OCI-LY7 (cell line): ENCODE data around the gene GRID1. TPM values are rescaled to one million over a fixed set of nuclear protein-coding genes. Genes with fewer than 3 reads are reported as not detected.

Experiments used
- BruUV-seq: library from RNA; stranded (reverse); fragments of 400-500 nt; replicated peaks from 2 replicates; lab custom pipeline; 2021; lab: Mats Ljungman, UMichigan
- CTCF ChIA-PET: fragments of 300-600 bp; sonication (Branson Sonifier 250); formaldehyde crosslinking; loops from one replicate; lab custom pipeline; 2022; ENCODE audit warnings: antibody characterized with exemption; ENCODE audit not compliant: unreplicated experiment; lab: Charles Lee
- POLR2A ChIA-PET: fragments of 300-600 bp; sonication (Branson Sonifier 250); formaldehyde crosslinking; loops from one replicate; lab custom pipeline; 2022; ENCODE audit warnings: antibody characterized with exemption; lab: Charles Lee
- DNase-seq: peaks from one replicate; pipeline ENCODE4 v3.0.0-alpha.2; 2015; ENCODE audit warnings: low spot score
- H2AFZ ChIP-seq: fragments of 200-600 bp; sonication (generic), shearing (Covaris generic); 2 replicates; pipeline ENCODE4 v1.6.1; 2014; ENCODE audit warnings: mild to moderate bottlenecking, antibody characterized with exemption, low read length, moderate library complexity
- H3K27ac ChIP-seq: fragments of 200-600 bp; sonication (generic); 2 replicates; pipeline ENCODE4 v1.5.1; 2014; ENCODE audit warnings: mixed run types, low read depth, mild to moderate bottlenecking, moderate library complexity, low read length, inconsistent platforms; ENCODE audit not compliant: poor library complexity, severe bottlenecking
- H3K36me3 ChIP-seq: fragments of 200-600 bp; sonication (generic); 2 replicates; pipeline ENCODE4 v1.6.1; 2014; ENCODE audit warnings: mild to moderate bottlenecking, antibody characterized with exemption, low read length, moderate library complexity, mixed read lengths; ENCODE audit not compliant: insufficient read depth
- H3K4me1 ChIP-seq: fragments of 200-600 bp; sonication (generic); 2 replicates; pipeline ENCODE4 v1.5.1; 2014; ENCODE audit warnings: mild to moderate bottlenecking, low read length; ENCODE audit not compliant: insufficient read depth, poor library complexity, severe bottlenecking
- H3K4me2 ChIP-seq: fragments of 200-600 bp; sonication (generic); 2 replicates; pipeline ENCODE4 v1.6.1; 2014; ENCODE audit warnings: mild to moderate bottlenecking, low read length
- H3K4me3 ChIP-seq: fragments of 200-600 bp; sonication (generic); 2 replicates; pipeline ENCODE4 v1.5.1; 2014; ENCODE audit warnings: mild to moderate bottlenecking, low read depth, low read length; ENCODE audit not compliant: poor library complexity, severe bottlenecking
- H3K79me2 ChIP-seq: fragments of 200-600 bp; sonication (generic); 2 replicates; pipeline ENCODE4 v1.6.1; 2016; ENCODE audit warnings: low read depth, mild to moderate bottlenecking, low read length, moderate library complexity, mixed read lengths; ENCODE audit not compliant: insufficient read depth
- H3K9me2 ChIP-seq: fragments of 200-600 bp; sonication (generic); 2 replicates; pipeline ENCODE4 v1.6.1; 2016; ENCODE audit warnings: mild to moderate bottlenecking, low read length, mixed read lengths; ENCODE audit not compliant: insufficient read depth
- H3K9me3 ChIP-seq: fragments of 200-600 bp; sonication (generic); 2 replicates; pipeline ENCODE4 v1.6.1; 2014; ENCODE audit warnings: mild to moderate bottlenecking, mixed run types, low read length, mixed read lengths
- H4K20me1 ChIP-seq: fragments of 200-600 bp; sonication (generic); 2 replicates; pipeline ENCODE4 v1.6.1; 2014; ENCODE audit warnings: mild to moderate bottlenecking, antibody characterized with exemption, low read length, moderate library complexity, mixed read lengths; ENCODE audit not compliant: insufficient read depth
- CTCF ChIP-seq: fragments of 200-600 bp; sonication (generic); conservative IDR thresholded peaks from 2 replicates; pipeline ENCODE4 v1.5.1; 2014; ENCODE audit warnings: mild to moderate bottlenecking, antibody characterized with exemption, low read length, moderate library complexity, mixed read lengths
- EZH2phosphoT487 ChIP-seq: fragments of 200-600 bp; sonication (generic); IDR thresholded peaks from 2 replicates; pipeline ENCODE4 v1.6.1; 2018; ENCODE audit warnings: low read depth, borderline replicate concordance, mild to moderate bottlenecking, mixed run types, antibody characterized with exemption, low read length, moderate library complexity, mixed read lengths
- intact Hi-C: fragments of 100-400 bp; cut with micrococcal nuclease; formaldehyde crosslinking; loops from one replicate; pipeline ENCODE4 v1.10.0; 2022; ENCODE audit not compliant: unreplicated experiment
- total RNA-seq, 2 experiments: library from RNA; depleted of rRNA in 1 of 2; stranded (reverse); fragments of >200 nt in 1 of 2; shearing (Covaris generic) in 1 of 2; gene quantifications; 2 replicates each; pipeline ENCODE4 v1.2.3, GENCODE V29; 2014 to 2022

GRID1 gene
- total RNA-seq, 2 experiments from 2014 or later, result 1.6 to 3.7 TPM

DNA sequence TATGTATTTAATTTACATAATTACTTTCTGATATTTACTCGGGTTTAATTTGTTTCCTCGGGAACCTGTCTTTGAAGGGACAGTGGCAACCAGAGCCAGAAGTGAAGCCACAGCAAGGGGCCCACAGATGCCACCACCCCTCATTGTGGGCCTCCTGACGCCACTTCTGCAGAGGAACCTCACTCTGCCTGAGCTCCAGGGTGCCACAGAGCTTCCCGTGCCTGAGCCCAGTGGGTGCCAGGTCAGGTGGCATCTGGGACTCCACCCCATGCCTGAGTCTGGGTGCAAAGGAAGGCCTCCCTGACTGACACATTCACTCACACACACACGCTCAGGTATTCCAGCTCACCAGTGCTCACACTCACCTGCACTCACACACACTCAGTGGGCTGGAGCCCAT lies 213.7 kb downstream of the GRID1 start:
- H2AFZ ChIP-seq, result no peak overlapping the region
- H3K4me2 ChIP-seq, result no peak overlapping the region
- no peaks in the 10 kb centered on the region for H3K9me3 ChIP-seq
- no peak for DNase-seq
- H3K9me2 ChIP-seq, result no peaks in the 10 kb centered on the region
- intact Hi-C loops, result no loop called here
- POLR2A ChIA-PET, result interaction anchor here (1.2 kb wide), 1 partner anchor 18 kb away, joined by 3 read pairs; no protein-coding TSS in a partner anchor
- BruUV-seq, result no TSS peak
- H3K79me2 ChIP-seq, result no peaks in the 10 kb centered on the region
- no peaks in the 10 kb centered on the region for H3K36me3 ChIP-seq
- CTCF ChIA-PET, result no interaction called here
- H3K27ac ChIP-seq, result no peak overlapping the region
- H4K20me1 ChIP-seq, result no peaks in the 10 kb centered on the region
- H3K4me3 ChIP-seq, result no peak overlapping the region
- no peaks in the 10 kb centered on the region for H3K4me1 ChIP-seq
- TF ChIP-seq EZH2phosphoT487 (no peak), CTCF (no peak)

- no peaks in the 10 kb centered on the region for H3K79me2 ChIP-seq
- H3K4me3 ChIP-seq, result no peak overlapping the region
- BruUV-seq, result no TSS peak
- DNase-seq, result no peak
- no peak overlapping the region for H2AFZ ChIP-seq
- intact Hi-C loops, result no loop called here
- H3K36me3 ChIP-seq, result no peaks in the 10 kb centered on the region
- H4K20me1 ChIP-seq, result no peaks in the 10 kb centered on the region
- H3K9me2 ChIP-seq, result no peaks in the 10 kb centered on the region
- H3K9me3 ChIP-seq, result no peaks in the 10 kb centered on the region
- ChIA-PET CTCF (no interaction called here), POLR2A (interaction anchor here (1.2 kb wide), 1 partner anchor 18 kb away, joined by 3 read pairs; no protein-coding TSS in a partner anchor)
- H3K4me1 ChIP-seq, result no peaks in the 10 kb centered on the region
- no peak overlapping the region for H3K27ac ChIP-seq
- TF ChIP-seq CTCF, result no peak
- TF ChIP-seq EZH2phosphoT487, result no peak
- H3K4me2 ChIP-seq, result no peak overlapping the region
These were observed 214.2 kb downstream of the GRID1 start for GRCh38 chr10:86152354-86152753.

DNA sequence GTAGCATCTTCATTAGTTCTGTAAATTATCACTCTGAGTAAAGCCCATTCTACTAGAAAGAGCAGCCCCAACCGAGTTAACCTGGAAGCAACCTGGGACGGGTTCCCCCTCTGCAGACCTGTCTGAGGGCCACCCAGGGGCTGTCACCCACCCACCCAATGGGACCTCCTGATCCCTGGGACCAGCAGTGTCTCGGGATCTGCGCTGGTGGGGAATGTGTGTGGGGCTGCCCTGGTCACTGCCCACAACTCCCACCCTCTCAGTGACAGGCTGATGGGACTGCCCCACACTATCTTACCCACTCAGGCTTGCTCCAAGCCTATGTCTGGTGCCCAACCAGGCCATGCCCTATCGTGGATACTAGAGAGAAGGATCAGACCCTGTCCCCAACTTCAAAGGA lies 215.0 kb downstream of the GRID1 start:
- CTCF ChIA-PET, result no interaction called here
- no peak for TF ChIP-seq EZH2phosphoT487
- no peaks in the 10 kb centered on the region for H3K9me2 ChIP-seq
- no TSS peak for BruUV-seq
- POLR2A ChIA-PET, result no interaction called here
- no peak overlapping the region for H2AFZ ChIP-seq
- H3K4me3 ChIP-seq, result no peak overlapping the region
- H3K27ac ChIP-seq, result no peak overlapping the region
- intact Hi-C loops, result no loop called here
- no peak for DNase-seq
- H3K36me3 ChIP-seq, result no peaks in the 10 kb centered on the region
- no peaks in the 10 kb centered on the region for H3K79me2 ChIP-seq
- H3K4me2 ChIP-seq, result no peak overlapping the region
- no peaks in the 10 kb centered on the region for H3K9me3 ChIP-seq
- H3K4me1 ChIP-seq, result no peaks in the 10 kb centered on the region
- H4K20me1 ChIP-seq, result no peaks in the 10 kb centered on the region
